EH (cell line): Measurements from ENCODE around the gene FYN.
A peak's percentile ranks its signal among the peaks of the same experiment; 100 is the strongest.
"Not testable (repeated sequence)": the region's sequence is repeated elsewhere in the genome, so short reads cannot be mapped to it uniquely, and the experiment has no call there.

Experiments used
- DNase-seq: peaks from one replicate; pipeline ENCODE4 v3.0.0-alpha.2; 2015; ENCODE audit warnings: low read depth

Gene FYN

DNA sequence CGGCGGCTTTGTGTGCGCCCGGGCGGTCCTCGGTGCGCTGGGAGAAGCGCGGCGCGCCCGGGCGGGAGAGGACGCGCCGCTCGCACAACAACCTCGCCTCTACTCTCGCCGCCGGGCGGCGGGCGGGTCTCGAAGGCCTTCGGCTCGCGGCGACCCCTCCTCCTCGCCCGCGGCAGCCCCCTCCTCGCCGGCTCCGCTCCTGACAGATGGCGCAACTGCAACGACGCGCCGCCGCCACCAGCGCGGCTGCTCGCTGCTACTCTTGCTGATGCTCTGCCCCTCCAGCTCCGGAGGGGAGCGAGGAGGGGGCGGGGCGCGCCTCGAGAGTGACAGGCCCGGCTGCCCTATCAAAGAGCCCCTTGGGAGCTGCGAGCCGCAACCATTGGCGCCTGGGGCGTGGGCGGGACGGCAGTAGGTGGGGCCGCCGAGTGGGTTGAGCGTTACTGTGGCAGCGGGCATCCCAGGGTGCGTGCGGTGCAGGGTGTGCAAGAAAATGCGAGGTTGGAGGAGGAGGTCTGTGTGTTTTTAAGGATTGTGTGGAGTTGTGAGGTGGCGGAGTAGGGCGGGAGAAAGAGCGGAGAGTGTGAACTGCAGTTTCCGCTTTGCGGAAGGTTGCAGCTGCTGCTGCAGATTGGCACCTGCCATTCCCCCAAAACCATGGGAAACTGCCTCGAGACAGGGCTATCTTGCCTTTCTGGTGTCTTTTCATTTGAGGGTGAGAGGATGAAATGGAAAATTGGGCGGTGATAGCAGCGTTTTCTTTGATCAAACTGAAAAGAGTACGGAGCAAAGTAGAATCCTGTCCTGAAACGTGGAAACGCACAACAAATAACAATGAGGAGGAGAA lies at the start of gene FYN:
Gene FYN, minus strand, starts transcription at position 275 of the 847 bp plus-strand sequence. CDS start 153,401 bp downstream, outside the sequence.
- peak; percentile 95 for DNase-seq

DNA sequence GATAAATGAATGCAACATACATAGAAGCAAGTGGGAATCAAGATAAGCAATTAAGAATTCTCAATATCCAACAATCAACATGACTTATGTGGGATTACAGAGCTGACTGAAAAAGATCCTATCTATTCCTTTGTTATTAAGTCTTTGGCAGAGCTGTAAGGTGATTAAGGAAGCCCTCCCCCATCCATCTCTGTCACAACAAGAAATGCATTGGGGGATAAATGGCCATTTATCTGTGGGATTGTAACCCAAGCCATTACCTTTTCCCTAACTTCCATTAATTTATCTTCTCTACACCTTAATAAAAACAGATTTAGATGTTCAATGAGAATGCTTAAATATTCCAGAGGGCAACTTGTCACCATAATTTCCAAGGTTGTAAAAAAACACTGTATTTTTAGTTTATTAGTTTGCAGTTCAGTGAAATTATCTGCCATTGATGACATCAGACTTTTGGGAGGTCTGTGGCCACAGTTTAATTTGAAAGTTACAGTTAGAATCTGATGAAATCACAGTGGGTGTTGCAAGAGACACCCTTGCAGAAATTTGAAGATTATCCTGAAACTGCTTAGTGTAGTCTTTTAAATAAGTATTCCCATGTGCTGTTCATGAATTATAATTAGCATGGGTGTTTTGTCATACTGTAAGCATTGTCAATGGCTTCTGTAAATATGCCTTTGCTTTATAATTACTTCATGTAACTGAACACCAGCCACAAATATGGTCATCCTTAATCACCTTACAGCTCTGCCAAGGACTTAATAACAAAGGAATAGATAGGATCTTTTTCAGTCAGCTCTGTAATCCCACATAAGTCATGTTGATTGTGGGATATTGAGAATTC lies 49.4 kb upstream of the FYN start:
- DNase-seq = peak; percentile 73

DNA sequence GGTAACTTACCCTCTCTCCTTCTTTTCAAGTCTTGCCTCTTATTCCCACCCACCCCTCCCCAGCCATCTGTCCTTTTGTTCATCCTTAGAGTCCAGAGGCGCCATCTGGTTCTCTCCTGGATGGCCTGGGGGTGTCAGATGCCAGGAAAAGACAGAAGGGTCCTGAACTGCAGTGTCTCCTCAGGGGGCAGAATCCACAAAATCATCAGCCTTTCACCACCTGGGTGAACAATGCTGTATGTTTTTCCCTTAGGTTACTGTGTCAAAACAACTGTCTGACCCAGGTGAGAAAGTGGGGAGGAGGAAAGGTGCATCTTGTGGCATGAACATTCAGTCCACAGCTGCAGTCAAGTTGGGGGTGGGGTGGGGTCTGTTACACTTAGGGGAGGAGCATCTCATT lies 47.9 kb upstream of the FYN start:
- no peak for DNase-seq

DNA sequence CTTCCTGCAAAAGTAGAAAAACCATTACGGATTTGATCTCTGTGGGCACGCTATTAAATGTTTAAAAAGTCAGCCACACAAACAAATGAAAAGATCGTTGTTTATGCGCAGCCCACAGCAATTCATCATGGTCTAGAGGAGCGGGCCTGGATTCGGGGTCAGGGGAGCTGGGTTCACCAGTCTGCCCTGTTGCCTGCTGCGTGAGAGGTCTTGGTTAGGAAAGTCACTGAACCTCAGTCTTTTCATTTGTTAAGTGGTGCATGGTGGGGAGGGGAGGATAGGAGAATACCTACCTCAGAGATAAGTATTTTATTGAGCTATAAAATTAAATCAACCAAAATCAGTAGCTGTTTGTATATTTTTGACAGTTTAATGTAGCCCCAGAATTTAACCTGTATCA lies 47.3 kb upstream of the FYN start:
- DNase-seq = no peak

DNA sequence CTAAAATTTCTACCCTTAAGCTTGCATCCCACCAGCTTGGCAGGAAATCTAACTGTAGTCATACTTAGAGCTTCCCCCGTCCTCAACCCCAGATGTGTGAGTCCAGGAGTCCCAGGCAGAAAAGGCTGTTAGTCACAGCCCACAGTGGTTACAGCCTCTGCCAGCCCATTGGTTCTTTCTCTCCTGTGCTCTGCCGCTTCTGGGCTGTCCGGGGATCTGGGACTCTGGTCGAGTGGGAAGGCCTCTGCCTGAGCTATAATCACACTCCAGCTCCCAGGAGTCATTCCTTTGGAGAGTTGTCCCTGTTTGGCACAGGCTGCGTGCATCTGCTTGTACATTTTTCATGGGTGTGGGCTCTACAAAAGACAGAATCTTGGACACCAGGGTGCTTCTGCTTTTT lies 45.6 kb upstream of the FYN start:
- peak; percentile 80 for DNase-seq

GRCh38 chr6:111916747-111917146 lies 43.5 kb upstream of the FYN start:
- no peak for DNase-seq

DNA sequence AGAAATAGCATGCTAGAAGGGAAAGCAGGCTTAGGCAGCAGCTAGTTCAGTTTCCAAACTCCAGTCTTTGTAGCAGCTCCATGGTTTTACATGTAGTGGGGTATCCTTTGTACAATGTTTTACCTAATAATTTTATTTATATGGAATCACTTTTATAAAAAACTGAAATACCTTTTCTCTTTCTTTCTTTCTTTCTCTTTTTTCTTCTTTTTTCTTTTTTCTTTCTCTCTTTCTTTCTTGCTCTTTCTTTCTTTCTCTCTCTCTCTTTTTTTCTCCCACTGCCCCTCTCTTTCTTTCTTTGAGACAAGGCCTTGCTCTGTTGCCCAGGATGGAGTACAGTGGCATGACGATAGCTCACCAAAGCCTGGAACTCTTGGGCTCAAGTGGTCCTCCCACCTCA lies 41.4 kb upstream of the FYN start:
- no peak for DNase-seq

- no peak for DNase-seq
Measured at GRCh38 chr6:111912904-111913303, 39.7 kb upstream of the FYN start.

GRCh38 chr6:111911428-111911827 lies 38.2 kb upstream of the FYN start:
- no peak for DNase-seq

- no peak for DNase-seq
Measured at GRCh38 chr6:111909238-111909637, 36.0 kb upstream of the FYN start.

DNA sequence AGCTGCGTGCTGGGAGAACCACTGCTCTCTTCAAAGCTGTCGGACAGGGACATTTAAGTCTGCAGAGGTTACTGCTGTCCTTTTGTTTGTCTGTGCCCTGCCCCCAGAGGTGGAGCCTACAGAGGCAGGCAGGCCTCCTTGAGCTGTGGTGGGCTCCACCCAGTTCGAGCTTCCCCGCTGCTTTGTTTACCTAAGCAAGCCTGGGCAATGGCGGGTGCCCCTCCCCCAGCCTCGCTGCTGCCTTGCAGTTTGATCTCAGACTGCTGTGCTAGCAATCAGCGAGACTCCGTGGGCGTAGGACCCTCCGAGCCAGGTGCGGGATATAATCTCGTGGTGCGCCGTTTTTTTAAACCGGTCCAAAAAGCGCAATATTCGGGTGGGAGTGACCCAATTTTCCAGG lies 35.1 kb upstream of the FYN start:
- not testable (repeated sequence) for DNase-seq

DNA sequence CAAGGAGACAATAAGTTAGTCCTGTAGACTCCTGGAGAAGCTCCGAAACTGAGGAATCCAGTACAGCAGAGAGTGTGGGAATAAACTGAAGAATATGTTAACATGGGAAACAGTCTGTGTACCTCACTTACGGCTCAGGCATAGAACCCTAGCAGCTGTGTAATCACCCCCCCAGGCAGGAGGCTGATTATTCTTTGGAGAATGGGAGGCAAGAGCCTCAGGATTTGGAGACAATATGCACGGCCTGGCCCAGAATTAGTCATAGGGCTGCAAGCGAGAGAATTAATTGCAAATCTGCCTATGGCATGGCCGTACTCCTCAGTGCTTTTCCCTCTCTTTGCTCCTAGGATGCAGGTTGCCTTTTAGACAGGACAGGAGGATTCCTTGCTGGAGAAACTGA lies 27.5 kb upstream of the FYN start:
- DNase-seq = no peak

- peak; percentile 51 for DNase-seq
Measured at GRCh38 chr6:111899531-111899930, 26.3 kb upstream of the FYN start.

DNA sequence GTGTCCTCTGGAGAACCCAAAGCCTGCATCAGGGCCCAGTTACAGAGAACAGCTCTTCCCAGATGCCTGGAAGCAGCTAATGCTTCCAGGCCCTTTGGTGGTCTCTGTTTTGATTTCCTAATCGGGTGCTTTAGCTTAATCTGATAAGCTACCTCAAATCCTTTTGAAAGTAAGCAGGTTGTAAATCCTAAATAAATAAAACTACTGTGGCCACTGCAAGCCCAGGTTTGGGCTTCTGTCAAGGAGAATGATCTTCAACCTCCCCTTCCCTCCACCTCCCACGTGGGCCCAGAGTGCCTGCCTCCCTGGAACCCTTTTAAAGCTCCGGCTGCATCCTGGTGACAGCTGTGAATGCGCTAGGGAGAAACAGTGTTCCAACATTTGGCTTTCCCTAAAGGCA lies 25.2 kb upstream of the FYN start:
- no peak for DNase-seq

GRCh38 chr6:111894951-111895350 lies 21.7 kb upstream of the FYN start:
- DNase-seq = peak; percentile 48

- peak; percentile 87 for DNase-seq
Measured at GRCh38 chr6:111894272-111894671, 21.0 kb upstream of the FYN start.

DNA sequence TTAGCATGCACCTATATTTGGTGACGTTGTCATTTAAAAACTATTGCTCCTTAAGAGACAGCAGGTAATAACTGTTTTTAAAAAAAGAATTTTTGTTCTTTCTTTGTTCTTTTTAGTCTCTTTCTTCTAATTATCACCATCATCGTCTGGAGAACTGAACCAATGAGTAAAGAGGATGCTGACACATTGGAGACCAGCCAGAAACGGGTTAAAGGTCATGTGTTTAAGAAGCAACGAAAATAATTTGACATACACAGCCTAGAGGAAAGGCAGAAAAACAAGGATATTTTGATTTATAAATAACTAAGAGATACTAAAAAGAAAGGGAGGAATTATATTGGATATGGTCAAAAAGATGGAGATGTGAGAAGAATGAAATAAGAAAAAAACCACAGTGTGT lies 19.2 kb upstream of the FYN start:
- DNase-seq = no peak

GRCh38 chr6:111890988-111891387 lies 17.7 kb upstream of the FYN start:
- peak; percentile 55 for DNase-seq

- peak; percentile 61 for DNase-seq
Measured at GRCh38 chr6:111888928-111889695, 15.9 kb upstream of the FYN start.

GRCh38 chr6:111886793-111887192 lies 13.5 kb upstream of the FYN start:
- not testable (repeated sequence) for DNase-seq

GRCh38 chr6:111885373-111886027 lies 12.2 kb upstream of the FYN start:
- no peak for DNase-seq

DNA sequence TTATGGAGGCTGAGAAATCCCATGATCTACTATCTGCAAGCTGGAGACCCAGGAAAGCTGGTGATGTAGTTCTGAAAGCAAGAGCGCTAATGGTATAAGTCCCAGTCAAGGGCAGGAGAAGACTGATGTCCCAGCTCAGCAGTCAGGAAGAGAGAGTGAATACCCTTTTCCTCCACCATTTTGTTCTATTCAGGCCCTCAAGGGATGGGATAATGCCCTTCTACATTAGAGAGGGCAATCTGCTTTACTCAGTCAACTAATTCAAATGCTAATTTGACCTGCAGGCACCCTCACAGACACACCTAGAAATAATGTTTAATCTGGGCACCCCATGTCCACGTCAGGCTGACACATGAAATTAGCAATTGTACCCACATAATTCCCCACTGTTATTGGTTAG lies 10.8 kb upstream of the FYN start:
- no peak for DNase-seq
